Measurements from ENCODE around the gene METTL16. TPM values are rescaled to one million over a fixed set of nuclear protein-coding genes. Genes with fewer than 3 reads are reported as not detected.

METTL16 gene
- total and polyA plus RNA-seq, 2 experiments from 2014 or later: 40.1 to 80.8 TPM

DNA sequence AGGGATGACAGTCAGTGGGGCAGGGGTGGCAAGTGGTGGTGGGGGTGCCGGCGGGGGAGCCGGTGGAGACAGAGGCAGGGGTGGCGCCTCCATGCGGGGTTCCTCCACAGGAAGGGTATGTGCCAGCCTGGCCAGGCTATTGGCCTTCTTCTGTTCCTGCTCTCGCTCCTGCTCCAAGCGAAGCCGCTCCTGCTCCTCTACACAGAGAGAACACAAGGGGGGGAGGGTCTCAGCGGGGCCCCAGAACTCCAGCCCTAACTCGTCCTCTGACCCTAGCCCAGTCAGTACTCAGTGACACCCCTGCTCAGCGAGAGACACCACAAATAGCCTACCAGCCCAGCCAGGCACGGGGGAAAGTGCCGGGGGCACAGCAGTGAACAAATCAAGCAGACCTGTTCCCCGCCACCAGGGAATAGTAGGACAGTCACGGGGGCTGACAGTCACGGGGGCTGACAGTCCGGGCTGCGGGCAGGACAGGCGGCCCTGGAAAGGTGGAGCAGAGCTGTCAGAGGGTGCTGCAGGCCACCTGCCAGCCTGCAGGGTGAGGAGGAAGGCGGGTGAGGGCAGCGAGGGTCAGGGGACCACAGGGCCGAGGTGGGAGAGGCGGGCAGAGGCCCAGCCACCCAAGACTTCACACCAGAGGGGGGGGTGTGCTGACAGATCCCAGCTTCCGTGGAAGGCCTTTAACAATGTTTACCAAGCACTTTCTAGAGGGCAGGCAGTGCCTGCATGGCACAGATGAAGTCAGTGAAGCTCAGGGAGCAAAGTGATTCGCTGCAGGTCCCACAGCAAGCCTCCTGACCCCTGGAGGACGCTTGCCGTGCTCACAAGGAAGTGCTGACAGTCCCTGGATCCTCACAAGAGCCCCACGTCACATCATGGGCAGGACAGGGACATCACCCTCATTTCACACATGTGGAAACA is 116.2 kb downstream of the METTL16 start:
- Histone ChIP-seq H3K27ac (ENCODE audit: low read depth) (no peak overlapping the region), H4K20me1 (replicated peaks; ENCODE audit: insufficient read depth) (no peaks in the 10 kb centered on the region; the same call in 1 of the 2 replicates), H3K4me1 (ENCODE audit: insufficient read depth) (peaks cover 32% of the 10 kb centered on the region), H3K4me3 (peak overlapping the region; percentile 83; the same call in 1 of the 2 replicates), H2AFZ (no peak overlapping the region), H3K36me3 (ENCODE audit: insufficient read depth) (no peaks in the 10 kb centered on the region), H3F3A (replicated peaks; ENCODE audit: low read depth) (peaks cover 16% of the 10 kb centered on the region), H3K79me2 (replicated peaks; ENCODE audit: insufficient read depth) (peaks cover 48% of the 10 kb centered on the region), H3K9me2 (ENCODE audit: insufficient read depth) (no peaks in the 10 kb centered on the region), H3K27me3 (ENCODE audit: insufficient read depth) (no peaks in the 10 kb centered on the region), H3K4me2 (peak overlapping the region; percentile 97)
- Mint-ChIP-seq H3K27ac (peak overlapping the region; percentile 42; the same call in 1 of the 2 replicates), H3K36me3 (ENCODE audit: low read depth) (peaks cover 10% of the 10 kb centered on the region; the same call in 1 of the 3 replicates), H3K4me3 (peak overlapping the region; percentile 96), H3K27me3 (ENCODE audit: insufficient read depth, low read depth, poor library complexity) (peaks cover 35% of the 10 kb centered on the region), H3K4me1 (peaks cover 48% of the 10 kb centered on the region), H3K9me3 (peaks cover 3% of the 10 kb centered on the region; the same call in 1 of the 3 replicates)
- ATAC-seq (no peak), DNase-seq (ENCODE audit: low spot score) (no peak)
- TF ChIP-seq REST (IDR thresholded peaks at IDR 0.05; ENCODE audit: unreplicated experiment): no peak
- 0 out of 4 replicates have a peak, but pooled peaks of 1 of the 2 experiments have one; percentile 13 for TF ChIP-seq CTCF (conservative IDR thresholded peaks at IDR 0.05; ENCODE audit: low read depth in 2 of 2)

- H3K27ac Mint-ChIP-seq: no peak overlapping the region
- H3K4me1 Mint-ChIP-seq: peaks cover 52% of the 10 kb centered on the region
- peaks cover 3% of the 10 kb centered on the region; the same call in 1 of the 3 replicates for H3K9me3 Mint-ChIP-seq
- peaks cover 10% of the 10 kb centered on the region; the same call in 1 of the 3 replicates for H3K36me3 Mint-ChIP-seq (ENCODE audit: low read depth)
- H3K4me2 ChIP-seq: peak overlapping the region; percentile 78
- no peak overlapping the region for H3K27ac ChIP-seq (ENCODE audit: low read depth)
- H3K4me3 Mint-ChIP-seq: peak overlapping the region; percentile 75; the same call in 1 of the 3 replicates
- no peaks in the 10 kb centered on the region for H3K9me2 ChIP-seq (ENCODE audit: insufficient read depth)
- peaks cover 32% of the 10 kb centered on the region for H3K4me1 ChIP-seq (ENCODE audit: insufficient read depth)
- H3K27me3 ChIP-seq (ENCODE audit: insufficient read depth): no peaks in the 10 kb centered on the region
- no peak overlapping the region for H2AFZ ChIP-seq
- DNase-seq (ENCODE audit: low spot score): no peak
- no peaks in the 10 kb centered on the region; the same call in 1 of the 2 replicates for H4K20me1 ChIP-seq (replicated peaks; ENCODE audit: insufficient read depth)
- no peaks in the 10 kb centered on the region for H3K36me3 ChIP-seq (ENCODE audit: insufficient read depth)
- peaks cover 16% of the 10 kb centered on the region for H3F3A ChIP-seq (replicated peaks; ENCODE audit: low read depth)
- H3K27me3 Mint-ChIP-seq (ENCODE audit: insufficient read depth, low read depth, poor library complexity): peaks cover 31% of the 10 kb centered on the region
- no peak overlapping the region for H3K4me3 ChIP-seq
- peaks cover 46% of the 10 kb centered on the region for H3K79me2 ChIP-seq (replicated peaks; ENCODE audit: insufficient read depth)
- ATAC-seq: no peak
- TF ChIP-seq POLR2AphosphoS5 (IDR thresholded peaks at IDR 0.05; ENCODE audit: low read depth): no peak
- no peak for TF ChIP-seq JUNB (IDR thresholded peaks at IDR 0.05; ENCODE audit: unreplicated experiment)
- no peak for TF ChIP-seq CTCF (conservative IDR thresholded peaks at IDR 0.05; ENCODE audit: low read depth in 2 of 2)
- no peak for TF ChIP-seq NANOG (IDR thresholded peaks at IDR 0.05; ENCODE audit: borderline replicate concordance)
- TF ChIP-seq STAT1 (IDR thresholded peaks at IDR 0.05; ENCODE audit: unreplicated experiment): no peak
- TF ChIP-seq CREB1 (CRISPR knock-in tag; IDR thresholded peaks at IDR 0.05; ENCODE audit: low read depth): no peak
- no peak for TF ChIP-seq REST (IDR thresholded peaks at IDR 0.05; ENCODE audit: unreplicated experiment)
- TF ChIP-seq EZH2phosphoT487 (IDR thresholded peaks at IDR 0.05; ENCODE audit: unreplicated experiment): no peak
- no peak for TF ChIP-seq EZH2 (IDR thresholded peaks at IDR 0.05; ENCODE audit: low read depth, unreplicated experiment)
- no peak for TF ChIP-seq ZNF114 (CRISPR knock-in tag; IDR thresholded peaks at IDR 0.05)
Measured at GRCh38 chr17:2394775-2395201, 116.9 kb downstream of the METTL16 start.

Measured in GM23338 (cell line).